HG03196 (cell line): ENCODE data around the gene TANGO2.

ENCODE experiments used
- ATAC-seq: cut with Tn5 transposase; IDR thresholded peaks from one replicate; pipeline ENCODE4 v1.9.1; 2021; ENCODE audit not compliant: unreplicated experiment

The TANGO2 gene

DNA sequence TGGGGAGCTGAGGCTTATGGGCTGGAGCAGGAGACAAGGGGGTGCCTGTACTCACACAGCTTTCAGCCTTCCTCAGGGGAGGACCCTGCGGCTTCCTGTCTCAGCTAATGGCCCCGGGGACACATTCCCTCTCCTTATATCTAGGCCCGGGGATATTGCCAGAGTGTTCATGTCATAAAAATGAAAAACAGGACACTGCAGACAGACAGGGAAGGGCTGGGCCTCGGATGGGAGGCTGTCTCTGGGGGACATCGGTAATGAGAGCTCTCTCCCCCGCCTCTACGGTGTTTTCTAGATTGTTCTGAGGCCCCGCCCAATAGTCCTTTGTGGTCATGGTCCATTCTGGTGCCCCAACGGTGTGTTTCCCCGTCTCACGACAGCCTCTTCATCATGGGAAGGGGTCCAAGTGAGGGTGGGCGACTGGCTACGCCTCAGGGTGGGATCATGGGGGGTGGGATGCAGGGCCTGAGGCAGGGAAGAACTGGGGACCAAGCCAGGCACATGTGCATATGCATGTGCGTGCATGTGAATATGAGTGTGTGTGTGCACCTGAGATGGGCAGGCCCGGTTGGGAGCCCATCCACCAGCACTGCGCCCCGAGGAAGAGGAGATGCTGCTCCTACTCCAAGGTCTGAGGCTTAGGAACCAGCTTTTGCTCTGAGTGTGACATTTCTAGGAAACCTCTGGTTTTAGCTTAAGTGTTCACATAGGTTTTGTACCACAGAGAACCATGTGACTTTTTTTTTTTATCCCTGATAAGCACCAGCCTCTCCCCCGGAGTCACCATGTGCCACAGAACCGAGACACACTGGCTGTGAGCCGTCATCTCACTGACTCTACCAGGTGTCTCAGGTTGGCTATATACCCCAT, 9.6 kb upstream of the TANGO2 start:
- ATAC-seq = no peak

DNA sequence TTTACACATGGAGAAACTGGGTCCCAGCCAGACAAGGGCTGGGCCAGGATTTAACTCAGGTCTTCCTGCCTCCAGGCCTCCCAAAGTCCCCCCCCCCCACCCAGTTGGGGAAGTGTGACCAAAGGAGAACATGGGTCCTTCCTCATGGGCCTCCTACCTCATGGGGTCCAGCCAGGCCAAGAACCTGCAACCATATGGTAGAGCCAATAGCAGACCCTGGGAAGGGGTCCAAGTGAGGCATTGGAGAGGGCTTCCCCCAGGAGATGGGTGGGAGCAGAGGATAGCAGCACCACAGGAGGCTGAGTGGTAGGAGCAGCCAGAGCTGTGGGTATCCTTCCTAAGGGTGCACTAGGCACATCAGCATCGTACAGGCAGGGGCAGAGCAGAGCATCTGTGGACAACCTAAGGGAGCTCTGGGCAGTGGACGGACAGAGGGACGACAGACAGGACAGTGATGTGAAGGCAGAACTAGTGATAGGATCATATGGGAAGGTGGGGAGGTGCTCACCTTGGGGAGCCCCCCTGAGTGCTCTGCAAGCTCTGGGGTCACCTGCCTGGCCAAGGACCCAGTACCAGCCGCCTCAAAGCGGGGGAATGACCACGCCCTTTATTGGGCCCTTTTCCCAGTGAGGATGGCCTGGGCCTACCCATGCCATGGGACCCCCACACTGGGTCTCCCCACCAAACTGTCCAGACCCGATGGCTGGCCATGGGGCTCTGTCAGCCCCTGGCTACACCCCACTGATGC, 8.7 kb upstream of the TANGO2 start:
- ATAC-seq = no peak

DNA sequence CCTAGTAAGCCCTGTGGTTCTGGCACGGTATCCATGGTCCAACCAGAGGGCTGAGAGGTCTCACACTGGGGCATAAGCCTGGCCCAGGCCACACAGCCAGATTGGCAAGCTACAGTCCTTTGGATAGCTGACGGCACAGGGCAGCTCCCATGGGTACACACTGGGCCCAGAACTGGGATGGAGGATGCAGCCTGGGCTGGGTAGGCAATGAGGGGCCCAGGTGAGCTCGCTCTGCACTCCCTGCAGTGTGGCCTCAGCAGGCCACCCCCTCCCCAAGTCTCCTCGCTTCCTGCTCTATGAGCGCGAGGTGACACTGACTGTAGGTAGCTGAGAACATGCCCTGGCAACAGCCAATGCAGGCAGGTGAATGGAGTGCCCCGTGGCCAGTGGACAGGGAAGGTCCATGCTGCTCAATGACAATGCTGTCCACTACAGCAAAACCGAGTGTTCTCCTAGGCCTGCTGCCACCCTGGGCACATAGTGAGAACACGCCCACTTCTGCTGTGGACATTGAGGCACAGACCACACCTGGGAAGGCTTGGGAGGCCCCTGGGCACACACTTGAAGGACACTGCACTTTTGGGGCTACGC, 8.1 kb upstream of the TANGO2 start:
- ATAC-seq = no peak

DNA sequence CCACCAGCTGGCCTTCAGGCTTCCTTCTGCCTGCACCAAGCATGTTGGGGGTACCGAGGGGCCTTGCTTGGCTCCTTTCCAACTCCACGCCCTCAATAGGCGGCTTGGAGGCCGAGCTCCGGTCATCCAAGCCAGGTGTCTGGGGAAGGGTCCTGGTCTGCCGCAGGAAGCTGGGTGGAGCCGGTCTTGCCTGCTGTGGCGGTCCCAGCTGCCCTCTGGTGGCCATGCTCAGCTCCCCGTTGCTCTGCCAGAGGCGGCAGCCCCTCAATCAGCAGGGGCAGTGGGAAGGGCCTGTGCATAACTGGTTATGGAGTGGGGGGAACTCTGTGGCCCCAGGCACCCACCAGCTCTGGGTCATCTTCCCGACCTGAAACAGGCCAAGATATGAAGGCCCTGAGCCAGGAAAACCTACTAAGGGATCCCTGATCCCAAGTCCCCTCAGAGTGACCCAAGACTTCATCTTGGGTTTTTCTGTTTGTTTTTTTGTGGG, 7.5 kb upstream of the TANGO2 start:
- ATAC-seq = no peak

GRCh38 chr22:20014526-20015186, 6.3 kb upstream of the TANGO2 start:
- no peak for ATAC-seq

DNA sequence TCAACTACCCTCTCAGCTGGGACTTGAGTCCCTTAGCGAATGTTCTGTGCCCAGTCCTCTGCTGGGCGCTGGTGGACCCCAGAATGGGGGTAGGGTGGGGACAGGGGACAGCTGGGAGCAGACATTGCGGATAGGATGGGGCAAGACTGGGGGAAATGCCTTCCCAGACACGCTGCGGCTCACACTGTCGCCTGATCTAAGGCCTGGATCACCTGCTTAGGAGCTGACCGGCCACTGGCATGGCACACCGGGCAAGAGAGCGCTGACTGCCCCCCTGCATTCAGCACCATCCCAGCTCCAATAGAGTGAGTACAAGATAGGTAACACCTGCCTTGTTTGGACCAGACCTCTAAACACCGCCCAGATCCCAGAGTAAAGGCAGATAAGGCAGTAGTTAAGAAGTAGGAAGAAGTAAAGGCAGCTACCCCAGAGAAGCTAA, 5.7 kb upstream of the TANGO2 start:
- no peak for ATAC-seq

DNA sequence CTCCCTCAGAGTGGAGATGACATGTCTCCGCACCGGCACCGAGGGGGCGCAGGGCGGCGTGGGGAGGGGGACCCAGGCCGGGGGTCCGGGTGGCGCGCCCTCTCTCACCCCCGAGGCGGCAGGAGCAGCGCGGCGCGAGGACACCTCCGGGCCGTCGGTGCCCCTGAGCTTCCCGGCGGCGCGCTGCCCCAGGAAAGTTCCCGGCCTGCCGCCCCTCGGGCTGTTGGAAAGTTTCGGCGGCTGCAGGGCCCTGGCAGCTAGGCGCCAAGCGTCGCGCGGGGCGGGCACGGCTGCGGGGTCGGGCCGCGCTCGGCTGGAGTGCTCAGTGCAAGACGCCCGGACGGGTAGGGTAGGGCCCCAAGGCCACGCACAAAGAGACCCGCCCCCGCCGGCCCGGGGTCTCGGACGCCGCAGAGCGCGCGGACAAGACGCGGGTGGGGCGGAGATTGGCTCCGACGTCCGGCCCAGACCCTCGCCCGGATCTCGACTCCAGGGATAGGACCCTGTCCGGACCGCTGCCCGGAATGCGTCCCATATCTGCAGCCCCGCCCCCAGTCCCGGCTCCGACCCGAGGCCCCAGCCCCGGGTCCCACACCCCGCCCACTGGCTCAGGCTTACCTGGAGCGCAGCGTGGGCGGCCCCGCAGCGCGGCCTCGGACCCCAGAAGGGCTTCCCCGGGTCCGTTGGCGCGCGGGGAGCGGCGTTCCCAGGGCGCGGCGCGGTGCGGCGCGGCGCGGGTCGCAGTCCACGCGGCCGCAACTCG, 4.8 kb upstream of the TANGO2 start:
- no peak for ATAC-seq

DNA sequence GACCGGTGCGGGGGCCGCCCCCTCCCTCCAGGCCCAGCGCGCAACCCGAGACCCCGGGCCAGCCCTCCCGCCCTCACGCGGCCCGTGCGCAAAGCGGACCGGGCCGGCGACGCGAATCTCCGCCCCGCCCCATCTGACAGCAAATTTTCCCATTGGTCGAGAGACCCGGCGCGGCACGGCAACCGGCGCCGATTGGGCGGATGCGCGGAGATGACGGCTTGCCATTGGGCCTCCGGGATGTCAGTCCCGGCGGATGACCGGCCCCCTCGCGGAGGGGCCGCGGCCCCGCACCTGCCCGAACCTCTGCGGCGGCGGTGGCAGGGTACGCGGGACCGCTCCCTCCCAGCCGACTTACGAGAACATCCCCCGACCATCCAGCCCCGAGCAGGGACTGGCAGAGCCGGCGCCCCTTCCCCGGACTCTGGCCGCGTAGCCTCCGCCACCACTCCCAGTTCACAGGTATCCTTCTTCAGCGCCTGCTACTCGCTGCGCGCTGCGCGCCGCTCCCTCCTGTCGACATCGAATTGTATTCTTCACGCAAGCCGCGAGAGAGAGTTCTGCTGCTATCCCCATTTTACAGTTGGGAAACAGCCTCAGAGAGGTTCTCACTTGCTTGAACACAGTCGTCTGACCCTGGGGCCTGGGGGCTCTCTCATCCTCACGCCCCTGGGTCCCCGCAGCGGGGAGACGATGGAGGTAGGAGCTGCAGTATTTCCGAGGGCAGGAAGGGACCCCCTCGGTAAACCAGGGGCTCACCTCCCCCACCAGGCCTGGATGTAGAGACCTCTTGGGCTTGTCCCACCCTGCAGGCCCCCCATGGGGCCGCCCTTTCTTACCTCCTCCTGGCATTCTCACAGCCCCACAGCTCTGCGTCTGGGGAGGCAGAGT, 3.9 kb upstream of the TANGO2 start, which contains the start of gene ARVCF:
Gene ARVCF, minus strand, starts transcription at position 90 of the 888 bp plus-strand sequence. CDS start 26,029 bp downstream, outside the sequence.
- ATAC-seq = peak; percentile 29

DNA sequence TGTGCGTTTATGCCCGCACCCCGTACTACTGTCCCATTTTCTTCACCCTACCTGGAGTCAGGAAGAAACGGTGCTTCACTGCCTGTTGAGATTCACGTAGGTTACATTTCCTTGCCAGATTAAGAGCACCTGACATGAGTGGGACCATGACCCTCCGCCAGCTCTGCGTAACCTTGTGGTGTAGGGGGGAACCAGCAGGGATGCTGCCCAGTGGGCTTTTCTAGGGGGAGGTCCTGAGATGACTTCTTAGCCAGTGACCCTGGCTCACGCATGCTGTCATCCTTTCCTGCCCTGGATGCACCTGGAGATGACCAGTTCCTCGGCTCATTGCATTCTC, 3.3 kb upstream of the TANGO2 start:
- no peak for ATAC-seq

- ATAC-seq = no peak
Observed at GRCh38 chr22:20018001-20018400, 2.9 kb upstream of the TANGO2 start.

DNA sequence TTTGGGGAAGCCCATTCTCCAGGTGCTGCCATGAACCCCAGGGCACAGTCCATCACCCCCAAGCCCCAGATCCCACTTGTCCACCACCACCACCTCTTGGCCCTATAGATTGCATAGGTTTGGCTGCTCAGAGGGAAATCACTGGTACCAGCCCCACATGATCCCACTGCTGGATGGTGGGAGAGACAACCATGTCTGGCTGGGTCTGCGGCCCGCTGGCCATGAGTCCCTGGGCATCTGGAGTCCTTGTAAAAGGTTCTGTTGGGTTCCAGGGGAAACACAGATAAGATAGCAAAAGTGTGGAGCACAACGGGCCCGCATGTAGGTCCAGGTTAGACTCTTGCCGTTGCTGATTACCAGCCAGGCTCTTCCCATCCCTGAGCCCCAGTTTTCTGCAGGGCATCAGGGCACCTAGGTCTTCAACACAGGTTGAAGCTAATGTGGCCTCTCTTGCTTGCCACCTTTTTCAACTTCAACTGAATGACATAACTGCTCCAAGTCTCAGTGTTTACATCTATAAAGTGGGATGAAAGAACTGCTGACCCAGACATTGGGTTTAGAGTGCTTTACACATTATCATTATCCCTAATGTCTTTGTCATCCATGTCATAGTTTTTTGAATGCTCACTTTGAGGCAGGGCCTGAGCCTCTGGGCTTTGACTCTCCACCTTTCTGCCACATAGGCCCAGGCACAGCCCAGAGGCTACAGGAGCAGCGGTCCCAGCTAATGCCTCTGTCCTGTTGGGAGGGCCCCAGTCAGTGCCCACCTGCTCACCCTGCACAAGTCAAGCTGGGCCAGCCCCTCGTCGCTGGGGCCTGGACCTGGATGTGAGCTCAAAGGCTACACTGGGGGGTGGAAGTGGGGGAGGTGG, 1.0 kb upstream of the TANGO2 start:
- no peak for ATAC-seq

DNA sequence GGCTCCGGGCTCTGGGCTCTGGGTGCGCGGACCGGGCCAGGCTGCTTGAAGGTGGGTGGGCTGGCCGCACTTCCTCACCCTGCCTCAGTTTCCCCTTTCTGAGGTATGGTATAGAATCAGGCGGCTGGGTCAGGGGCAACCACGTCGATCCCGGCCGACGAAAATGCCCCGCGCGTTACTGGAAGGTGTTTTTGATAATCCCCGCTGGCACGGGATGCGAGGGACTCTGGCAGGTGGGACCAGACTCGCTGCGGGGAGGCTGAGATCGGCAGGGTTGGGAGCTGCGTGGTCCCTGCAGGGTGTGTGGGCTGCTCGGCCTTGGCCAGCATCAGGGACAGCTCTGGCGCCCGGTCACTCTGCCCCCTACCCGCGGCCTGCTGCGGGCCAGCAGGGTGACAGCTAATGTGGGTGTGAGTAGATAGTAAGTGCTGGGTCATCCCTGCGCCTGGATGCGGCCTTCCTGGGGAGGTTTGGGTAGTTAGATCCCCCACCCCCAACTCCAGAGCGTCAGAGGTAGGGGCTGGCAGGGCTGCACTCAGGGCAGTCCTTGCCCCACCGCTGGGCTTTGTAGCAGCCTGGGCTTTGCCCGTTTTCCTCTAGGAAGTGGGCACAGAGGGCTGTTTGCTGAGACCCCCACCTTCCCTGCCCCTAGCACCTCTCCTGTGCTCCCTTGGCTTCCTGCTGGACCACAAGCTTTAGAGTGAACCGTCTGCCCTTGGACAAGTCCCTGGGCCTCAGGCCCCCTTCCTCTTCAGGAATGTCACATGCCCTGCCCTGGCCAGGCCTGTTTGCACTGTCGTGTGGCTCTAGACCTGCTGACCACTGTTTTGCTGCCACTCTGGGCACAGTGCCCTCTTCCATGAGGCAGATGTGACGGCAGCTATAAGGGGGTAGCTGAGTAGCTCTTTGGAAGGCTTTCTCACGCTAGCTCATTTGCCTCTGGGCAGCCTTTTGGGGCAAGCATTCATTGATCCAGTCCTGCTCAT, 579 bp downstream of the TANGO2 start:
- ATAC-seq = no peak

DNA sequence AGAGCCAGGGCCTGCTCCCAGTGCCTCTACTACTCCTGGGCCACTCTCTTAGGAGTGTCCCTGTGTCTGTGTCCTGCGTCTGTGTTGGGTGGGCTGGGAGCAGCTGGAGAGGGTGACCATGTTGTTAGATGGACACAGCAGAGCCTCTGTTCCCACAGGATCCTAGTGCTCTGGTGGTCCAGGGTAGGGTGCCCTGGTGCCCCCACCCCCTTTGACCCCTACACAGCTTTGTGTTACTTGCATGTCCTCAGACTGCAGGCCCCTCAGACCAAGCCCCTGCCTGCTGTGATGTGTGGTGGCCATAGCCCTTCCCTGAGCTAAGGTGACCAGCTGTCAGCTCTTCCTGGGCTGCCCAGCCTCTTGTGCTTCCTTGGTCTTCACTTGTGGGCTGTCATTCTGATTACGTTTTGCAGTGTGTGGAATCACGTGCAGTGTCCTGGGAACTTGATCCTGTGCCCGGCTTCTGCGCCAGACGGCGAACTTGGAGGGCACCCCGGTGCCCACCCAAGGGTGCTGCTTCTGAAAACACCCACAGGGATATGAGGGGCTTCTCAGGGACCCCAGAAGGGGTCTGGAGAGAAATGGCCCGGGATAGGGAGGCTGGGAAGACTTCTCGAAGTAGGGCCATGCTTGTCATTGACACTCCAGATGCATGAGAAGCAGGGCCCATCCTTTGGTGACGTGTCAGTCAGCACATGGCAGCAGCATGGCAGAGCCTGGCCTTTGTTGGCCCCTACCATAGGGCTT, 1.5 kb downstream of the TANGO2 start:
- no peak for ATAC-seq

DNA sequence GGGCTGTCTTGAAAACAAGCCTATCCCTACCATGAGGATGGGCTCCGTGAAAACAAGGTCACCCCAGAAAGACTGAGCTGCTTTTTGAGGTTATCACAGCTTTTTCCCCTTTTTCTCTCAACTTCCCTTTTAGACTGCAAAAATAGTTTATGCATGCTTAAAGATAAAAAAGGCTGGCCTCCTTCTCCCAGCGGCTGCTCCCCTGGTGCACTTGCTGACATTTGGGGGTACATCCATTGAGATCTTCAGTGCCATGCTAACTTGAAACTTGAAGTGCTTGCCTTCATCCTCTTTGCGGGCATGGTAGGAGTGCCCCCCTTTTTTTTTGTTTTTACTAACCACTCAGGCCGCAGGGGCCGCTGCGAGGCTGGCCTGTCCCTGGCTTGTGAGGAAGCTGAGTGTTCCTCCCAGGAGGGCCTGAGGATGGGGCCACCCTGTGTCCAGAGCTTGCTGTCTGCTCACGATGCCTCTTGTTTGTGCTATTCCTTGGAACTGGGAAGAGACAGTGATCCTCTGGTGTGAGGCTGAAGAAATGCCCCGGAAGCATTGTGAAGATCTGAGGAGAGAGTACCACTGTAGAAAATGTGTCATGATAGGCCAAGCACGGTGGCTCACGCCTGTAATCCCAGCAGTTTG, 2.2 kb downstream of the TANGO2 start:
- no peak for ATAC-seq

DNA sequence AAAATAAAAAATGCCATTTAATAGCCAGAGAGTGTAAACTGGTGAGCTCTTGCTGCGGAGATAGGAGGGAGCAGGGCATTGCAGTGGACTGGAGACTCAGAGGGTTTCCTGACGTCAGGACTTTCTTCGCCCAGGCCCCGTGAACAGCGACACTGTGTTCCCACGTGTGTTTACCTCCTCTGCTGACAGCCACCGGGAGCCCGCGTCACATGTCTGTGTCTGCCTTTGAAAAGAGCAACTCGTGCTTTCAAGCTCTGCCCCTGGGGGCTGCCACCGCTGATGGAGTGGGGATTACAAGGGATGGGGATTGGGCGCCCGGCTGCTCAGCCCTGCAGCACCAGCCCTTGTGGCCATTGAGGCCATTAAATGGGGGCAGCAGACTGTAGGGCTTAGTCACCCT, 3.3 kb downstream of the TANGO2 start:
- no peak for ATAC-seq
